CD4-positive, alpha-beta T cell treated with Interleukin-1 beta for 1 hour (primary cell): ENCODE measurements around the gene LMNA.
A peak's percentile ranks its signal among the peaks of the same experiment; 100 is the strongest.

Source experiments
- DNase-seq, 2 donors: peaks; one replicate each; pipeline ENCODE4 v3.0.0-alpha.2; 2020 to 2022

The LMNA gene

GRCh38 chr1:156082309-156083091 lies 32.0 kb upstream of the LMNA start, which contains the start of gene MEX3A:
MEX3A (minus strand) TSS chr1:156082465; CDS start chr1:156081998, 467 bp downstream.
- DNase-seq: peak; percentile 58 to 60

- no peak for DNase-seq
Observed at GRCh38 chr1:156083800-156084790, 30.4 kb upstream of the LMNA start.

- no peak for DNase-seq
Observed at GRCh38 chr1:156086256-156086662, 28.3 kb upstream of the LMNA start.

- DNase-seq: no peak
Observed at GRCh38 chr1:156089704-156090103, 24.8 kb upstream of the LMNA start.

GRCh38 chr1:156090138-156090839 lies 24.2 kb upstream of the LMNA start:
- DNase-seq: no peak

- peak; percentile 86 to 88 for DNase-seq
Observed at GRCh38 chr1:156090840-156091188, 23.7 kb upstream of the LMNA start.

- no peak for DNase-seq
Observed at GRCh38 chr1:156091610-156092009, 22.9 kb upstream of the LMNA start.

- DNase-seq: no peak
Observed at GRCh38 chr1:156095906-156096508, 18.5 kb upstream of the LMNA start.

- DNase-seq: peak; percentile 91 to 96
Observed at GRCh38 chr1:156096640-156097391, 17.7 kb upstream of the LMNA start.

GRCh38 chr1:156097499-156098178 lies 16.9 kb upstream of the LMNA start:
- DNase-seq: no peak

- no peak for DNase-seq
Observed at GRCh38 chr1:156098784-156099183, 15.7 kb upstream of the LMNA start.

- no peak for DNase-seq
Observed at GRCh38 chr1:156099282-156099681, 15.2 kb upstream of the LMNA start.

GRCh38 chr1:156100205-156100995 lies 14.1 kb upstream of the LMNA start:
- no peak for DNase-seq

GRCh38 chr1:156101880-156102279 lies 12.6 kb upstream of the LMNA start:
- no peak for DNase-seq

- no peak for DNase-seq
Observed at GRCh38 chr1:156102633-156103511, 11.6 kb upstream of the LMNA start.

GRCh38 chr1:156103521-156103947 lies 11.0 kb upstream of the LMNA start:
- peak in 1 of 2 donors; percentile 36 for DNase-seq

- peak; percentile 88 for DNase-seq
Observed at GRCh38 chr1:156104065-156104810, 10.3 kb upstream of the LMNA start.
